ENCODE results near the gene WNT5A.

Gene WNT5A

GRCh38 chr3:55446850-55447249, 40.3 kb downstream of the WNT5A start:
- DNase-seq (ENCODE audit: low read depth) = no peak

- no peak for DNase-seq (ENCODE audit: low read depth)
These were observed 41.6 kb downstream of the WNT5A start for GRCh38 chr3:55445551-55445950.

- DNase-seq (ENCODE audit: low read depth) = no peak
These were observed 43.8 kb downstream of the WNT5A start for GRCh38 chr3:55443346-55443745.

GRCh38 chr3:55442861-55443260, 44.2 kb downstream of the WNT5A start:
- no peak for DNase-seq (ENCODE audit: low read depth)

GRCh38 chr3:55441499-55441898, 45.6 kb downstream of the WNT5A start:
- DNase-seq (ENCODE audit: low read depth) = no peak

- DNase-seq (ENCODE audit: low read depth) = no peak
These were observed 46.9 kb downstream of the WNT5A start for GRCh38 chr3:55440104-55440708.

- DNase-seq (ENCODE audit: low read depth) = no peak
These were observed 47.4 kb downstream of the WNT5A start for GRCh38 chr3:55439657-55440056.

- DNase-seq (ENCODE audit: low read depth) = no peak
These were observed 50.5 kb downstream of the WNT5A start for GRCh38 chr3:55436644-55437043.

GRCh38 chr3:55435491-55435890, 51.6 kb downstream of the WNT5A start:
- DNase-seq (ENCODE audit: low read depth) = no peak

GRCh38 chr3:55434789-55435188, 52.3 kb downstream of the WNT5A start:
- DNase-seq (ENCODE audit: low read depth) = no peak

- no peak for DNase-seq (ENCODE audit: low read depth)
These were observed 56.1 kb downstream of the WNT5A start for GRCh38 chr3:55431041-55431440.

- no peak for DNase-seq (ENCODE audit: low read depth)
These were observed 59.4 kb downstream of the WNT5A start for GRCh38 chr3:55427739-55428138.

GRCh38 chr3:55426486-55426885, 60.6 kb downstream of the WNT5A start:
- DNase-seq (ENCODE audit: low read depth) = no peak

GRCh38 chr3:55423782-55424181, 63.3 kb downstream of the WNT5A start:
- DNase-seq (ENCODE audit: low read depth) = no peak

- no peak for DNase-seq (ENCODE audit: low read depth)
These were observed 69.9 kb downstream of the WNT5A start for GRCh38 chr3:55417211-55417610.

- no peak for DNase-seq (ENCODE audit: low read depth)
These were observed 70.7 kb downstream of the WNT5A start for GRCh38 chr3:55416331-55416821.

Measured in T-helper 22 cell (primary cell).